Panc1 (cell line): ENCODE results near the gene BCAS3. TPM values are rescaled to one million over a fixed set of nuclear protein-coding genes. Genes with fewer than 3 reads are reported as not detected.

ENCODE experiments used
- ATAC-seq: fragments of 200-7000 bp; cut with Tn5 transposase; 2 replicates; pipeline ENCODE4 v1.9.1; 2020; ENCODE audit warnings: mild to moderate bottlenecking, moderate library complexity
- BruUV-seq: library from RNA; stranded (reverse); fragments of 400-500 nt; replicated peaks from 2 replicates; lab custom pipeline; 2021; lab: Mats Ljungman, UMichigan
- CTCF ChIA-PET: fragments of 300-600 bp; sonication (Branson Sonifier 250); formaldehyde crosslinking; loops from one replicate; lab custom pipeline; 2022; ENCODE audit warnings: antibody characterized with exemption; lab: Charles Lee
- POLR2A ChIA-PET: fragments of 300-600 bp; sonication (Branson Sonifier 250); formaldehyde crosslinking; loops from one replicate; lab custom pipeline; 2022; ENCODE audit warnings: antibody characterized with exemption; lab: Charles Lee
- DNase-seq: peaks from one replicate; pipeline ENCODE4 v3.0.0-alpha.2; 2010; ENCODE audit warnings: low read depth, low spot score
- H3K27ac ChIP-seq: 2 replicates; pipeline ENCODE4 v1.5.1; 2011; ENCODE audit warnings: mild to moderate bottlenecking, low read length, inconsistent platforms
- H3K27me3 ChIP-seq: fragments of 200-500 bp; sonication (Bioruptor generic); 2 replicates; pipeline ENCODE4 v1.6.0; 2014; ENCODE audit warnings: low read length, inconsistent platforms; ENCODE audit not compliant: control insufficient read depth, insufficient read depth
- H3K36me3 ChIP-seq: fragments of 200-500 bp; sonication (Bioruptor generic); 2 replicates; pipeline ENCODE4 v1.5.1; 2014; ENCODE audit warnings: inconsistent platforms, mild to moderate bottlenecking, low read length, moderate library complexity; ENCODE audit not compliant: control insufficient read depth, insufficient read depth
- H3K4me1 ChIP-seq: 2 replicates; pipeline ENCODE4 v1.5.1; 2011; ENCODE audit warnings: inconsistent platforms, mild to moderate bottlenecking, low read length, moderate library complexity; ENCODE audit not compliant: control insufficient read depth, insufficient read depth
- H3K4me3 ChIP-seq, 2 experiments: 2 replicates each; pipeline ENCODE4 v1.5.1; 2011 to 2012; ENCODE audit warnings: low read depth in 2 of 2, low read length in 2 of 2, mild to moderate bottlenecking in 2 of 2, inconsistent platforms in 1 of 2, moderate library complexity in 1 of 2
- H3K9me3 ChIP-seq: fragments of 200-500 bp; sonication (Bioruptor generic); 2 replicates; pipeline ENCODE4 v1.5.1; 2014; ENCODE audit warnings: low read depth, mild to moderate bottlenecking, inconsistent platforms, low read length, moderate library complexity; ENCODE audit not compliant: control insufficient read depth, insufficient read depth
- POLR2AphosphoS5 ChIP-seq: IDR thresholded peaks from 2 replicates; pipeline ENCODE4 v1.6.1; 2012; ENCODE audit warnings: mild to moderate bottlenecking, low read depth, low read length, moderate library complexity
- SIN3A ChIP-seq: IDR thresholded peaks from 2 replicates; pipeline ENCODE4 v1.6.1; 2012; ENCODE audit warnings: low read depth, mild to moderate bottlenecking, low read length, moderate library complexity, borderline replicate concordance; ENCODE audit not compliant: insufficient read depth
- TCF7L2 ChIP-seq: IDR thresholded peaks from 2 replicates; pipeline ENCODE4 v1.6.1; 2011; ENCODE audit warnings: mild to moderate bottlenecking, low read depth, low read length, inconsistent platforms
- in situ Hi-C: cut with HindIII; loops from 2 replicates; pipeline ENCODE4 v1.10.0; 2016; ENCODE audit warnings: low sequenced_read_pairs, low pct_unique_long_range_greater_than_20kb
- intact Hi-C: fragments of 100-400 bp; cut with micrococcal nuclease; formaldehyde crosslinking; loops from one replicate; pipeline ENCODE4 v1.10.0; 2022; ENCODE audit not compliant: unreplicated experiment
- total RNA-seq: library from RNA; stranded (reverse); gene quantifications from one replicate; pipeline ENCODE4 v1.2.1, GENCODE V29; 2021; ENCODE audit not compliant: unreplicated experiment
- TF ChIP-seq, protein P1 (sequence below): fragments of 450-650 bp; IDR thresholded peaks from 2 replicates; pipeline ENCODE4 v1.5.1; 2017; ENCODE audit warnings: mild to moderate bottlenecking
- TF ChIP-seq, protein P2 (sequence below), 2 experiments: IDR thresholded peaks; 2 replicates each; pipeline ENCODE4 v1.6.1; 2011 to 2012; ENCODE audit warnings: low read depth in 2 of 2, control low read depth in 1 of 2, low read length in 1 of 2, mild to moderate bottlenecking in 1 of 2, moderate library complexity in 1 of 2; ENCODE audit not compliant: insufficient read depth in 1 of 2

Gene BCAS3
- total RNA-seq, 1 experiment from 2014 or later = 9.3 TPM

DNA sequence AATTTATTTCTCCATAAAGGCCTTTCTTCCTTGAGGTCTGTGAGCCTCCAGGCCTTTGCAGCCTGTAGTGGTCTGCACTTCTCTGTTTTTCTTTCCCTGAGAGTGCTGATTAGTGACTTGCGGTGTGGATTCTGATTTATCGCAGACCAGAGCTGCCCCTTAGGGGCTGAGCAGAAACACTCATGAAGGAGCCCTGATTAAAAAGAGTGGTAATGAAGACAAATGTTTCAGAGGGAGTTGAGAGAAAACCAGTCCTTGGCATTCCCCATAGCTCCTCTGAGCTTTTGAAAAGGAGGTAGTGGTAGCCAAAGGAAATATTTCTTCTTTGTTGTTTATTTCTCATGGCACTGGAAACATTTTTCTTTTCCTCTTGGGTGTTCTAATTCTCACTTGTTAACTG is 453.9 kb downstream of the BCAS3 start:
- in situ Hi-C loops (no loop called here), intact Hi-C loops (no loop called here)
- BruUV-seq = no TSS peak
- Histone ChIP-seq H3K9me3 (no peaks in the 10 kb centered on the region), H3K27me3 (no peaks in the 10 kb centered on the region), H3K4me3 (no peak overlapping the region), H3K4me1 (no peaks in the 10 kb centered on the region), H3K27ac (no peak overlapping the region; the same call in 1 of the 2 replicates), H3K36me3 (no peaks in the 10 kb centered on the region)
- CTCF ChIA-PET = no interaction called here
- ATAC-seq (no peak), DNase-seq (no peak)
- TF ChIP-seq, protein P1, sequence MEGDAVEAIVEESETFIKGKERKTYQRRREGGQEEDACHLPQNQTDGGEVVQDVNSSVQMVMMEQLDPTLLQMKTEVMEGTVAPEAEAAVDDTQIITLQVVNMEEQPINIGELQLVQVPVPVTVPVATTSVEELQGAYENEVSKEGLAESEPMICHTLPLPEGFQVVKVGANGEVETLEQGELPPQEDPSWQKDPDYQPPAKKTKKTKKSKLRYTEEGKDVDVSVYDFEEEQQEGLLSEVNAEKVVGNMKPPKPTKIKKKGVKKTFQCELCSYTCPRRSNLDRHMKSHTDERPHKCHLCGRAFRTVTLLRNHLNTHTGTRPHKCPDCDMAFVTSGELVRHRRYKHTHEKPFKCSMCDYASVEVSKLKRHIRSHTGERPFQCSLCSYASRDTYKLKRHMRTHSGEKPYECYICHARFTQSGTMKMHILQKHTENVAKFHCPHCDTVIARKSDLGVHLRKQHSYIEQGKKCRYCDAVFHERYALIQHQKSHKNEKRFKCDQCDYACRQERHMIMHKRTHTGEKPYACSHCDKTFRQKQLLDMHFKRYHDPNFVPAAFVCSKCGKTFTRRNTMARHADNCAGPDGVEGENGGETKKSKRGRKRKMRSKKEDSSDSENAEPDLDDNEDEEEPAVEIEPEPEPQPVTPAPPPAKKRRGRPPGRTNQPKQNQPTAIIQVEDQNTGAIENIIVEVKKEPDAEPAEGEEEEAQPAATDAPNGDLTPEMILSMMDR = no peak
- TF ChIP-seq, protein P2, sequence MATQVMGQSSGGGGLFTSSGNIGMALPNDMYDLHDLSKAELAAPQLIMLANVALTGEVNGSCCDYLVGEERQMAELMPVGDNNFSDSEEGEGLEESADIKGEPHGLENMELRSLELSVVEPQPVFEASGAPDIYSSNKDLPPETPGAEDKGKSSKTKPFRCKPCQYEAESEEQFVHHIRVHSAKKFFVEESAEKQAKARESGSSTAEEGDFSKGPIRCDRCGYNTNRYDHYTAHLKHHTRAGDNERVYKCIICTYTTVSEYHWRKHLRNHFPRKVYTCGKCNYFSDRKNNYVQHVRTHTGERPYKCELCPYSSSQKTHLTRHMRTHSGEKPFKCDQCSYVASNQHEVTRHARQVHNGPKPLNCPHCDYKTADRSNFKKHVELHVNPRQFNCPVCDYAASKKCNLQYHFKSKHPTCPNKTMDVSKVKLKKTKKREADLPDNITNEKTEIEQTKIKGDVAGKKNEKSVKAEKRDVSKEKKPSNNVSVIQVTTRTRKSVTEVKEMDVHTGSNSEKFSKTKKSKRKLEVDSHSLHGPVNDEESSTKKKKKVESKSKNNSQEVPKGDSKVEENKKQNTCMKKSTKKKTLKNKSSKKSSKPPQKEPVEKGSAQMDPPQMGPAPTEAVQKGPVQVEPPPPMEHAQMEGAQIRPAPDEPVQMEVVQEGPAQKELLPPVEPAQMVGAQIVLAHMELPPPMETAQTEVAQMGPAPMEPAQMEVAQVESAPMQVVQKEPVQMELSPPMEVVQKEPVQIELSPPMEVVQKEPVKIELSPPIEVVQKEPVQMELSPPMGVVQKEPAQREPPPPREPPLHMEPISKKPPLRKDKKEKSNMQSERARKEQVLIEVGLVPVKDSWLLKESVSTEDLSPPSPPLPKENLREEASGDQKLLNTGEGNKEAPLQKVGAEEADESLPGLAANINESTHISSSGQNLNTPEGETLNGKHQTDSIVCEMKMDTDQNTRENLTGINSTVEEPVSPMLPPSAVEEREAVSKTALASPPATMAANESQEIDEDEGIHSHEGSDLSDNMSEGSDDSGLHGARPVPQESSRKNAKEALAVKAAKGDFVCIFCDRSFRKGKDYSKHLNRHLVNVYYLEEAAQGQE (IDR thresholded peaks at IDR 0.05; ENCODE audit: insufficient read depth in 1 of 2, low read depth in 2 of 2, low read length in 1 of 2) = no peak
- POLR2A ChIA-PET = no interaction called here

DNA sequence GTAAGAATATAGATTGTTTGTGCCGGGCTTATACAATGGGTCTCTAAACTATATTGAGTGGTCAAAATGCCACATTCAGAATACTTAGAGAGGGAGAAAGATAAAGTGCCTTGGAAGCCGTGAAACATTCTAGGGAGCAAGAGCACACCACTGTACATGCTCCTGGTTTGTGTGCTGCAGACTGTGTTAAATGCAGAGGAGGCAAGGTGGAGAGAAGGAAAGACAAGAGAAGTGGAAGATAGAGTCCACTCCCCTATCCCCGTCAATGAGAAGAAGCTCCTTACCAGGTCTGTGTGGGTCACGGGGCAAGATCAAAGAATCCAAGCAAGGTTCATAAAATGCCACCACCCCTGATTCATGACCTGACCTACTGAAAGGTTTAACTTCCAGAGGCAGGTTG is 454.9 kb downstream of the BCAS3 start:
- H3K4me3 ChIP-seq = no peak overlapping the region
- no peaks in the 10 kb centered on the region for H3K36me3 ChIP-seq
- in situ Hi-C loops (no loop called here), intact Hi-C loops (no loop called here)
- no peak for ATAC-seq
- ChIA-PET CTCF (no interaction called here), POLR2A (interaction anchor here (0.6 kb wide), 2 partner anchors 9 to 701 kb away, joined by 4 to 5 read pairs; no protein-coding TSS in a partner anchor)
- no TSS peak for BruUV-seq
- no peak overlapping the region; the same call in 1 of the 2 replicates for H3K27ac ChIP-seq
- H3K4me1 ChIP-seq = no peaks in the 10 kb centered on the region
- H3K27me3 ChIP-seq = no peaks in the 10 kb centered on the region
- TF ChIP-seq TCF7L2 = no peak
- TF ChIP-seq SIN3A = no peak
- TF ChIP-seq, protein P2 (IDR thresholded peaks at IDR 0.05; ENCODE audit: insufficient read depth in 1 of 2, low read depth in 2 of 2, low read length in 1 of 2) = no peak
- TF ChIP-seq, protein P1 = no peak
- TF ChIP-seq POLR2AphosphoS5 = no peak
- DNase-seq = no peak
- H3K9me3 ChIP-seq = no peaks in the 10 kb centered on the region
